ENCODE measurements around the gene L3MBTL3. TPM values are rescaled to one million over a fixed set of nuclear protein-coding genes. Genes with fewer than 3 reads are reported as not detected.

L3MBTL3 gene
- total and polyA plus RNA-seq, 2 experiments from 2014 or later: 8.7 to 11.2 TPM

- TF ChIP-seq, protein P1, sequence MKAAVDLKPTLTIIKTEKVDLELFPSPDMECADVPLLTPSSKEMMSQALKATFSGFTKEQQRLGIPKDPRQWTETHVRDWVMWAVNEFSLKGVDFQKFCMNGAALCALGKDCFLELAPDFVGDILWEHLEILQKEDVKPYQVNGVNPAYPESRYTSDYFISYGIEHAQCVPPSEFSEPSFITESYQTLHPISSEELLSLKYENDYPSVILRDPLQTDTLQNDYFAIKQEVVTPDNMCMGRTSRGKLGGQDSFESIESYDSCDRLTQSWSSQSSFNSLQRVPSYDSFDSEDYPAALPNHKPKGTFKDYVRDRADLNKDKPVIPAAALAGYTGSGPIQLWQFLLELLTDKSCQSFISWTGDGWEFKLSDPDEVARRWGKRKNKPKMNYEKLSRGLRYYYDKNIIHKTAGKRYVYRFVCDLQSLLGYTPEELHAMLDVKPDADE (IDR thresholded peaks at IDR 0.05): no peak
- TF ChIP-seq ZNF114 (CRISPR knock-in tag; IDR thresholded peaks at IDR 0.05) (no peak), EZH2 (IDR thresholded peaks at IDR 0.05; ENCODE audit: low read depth, unreplicated experiment) (no peak)
Observed at GRCh38 chr6:130098317-130098716, 79.9 kb downstream of the L3MBTL3 start (continued).

DNA sequence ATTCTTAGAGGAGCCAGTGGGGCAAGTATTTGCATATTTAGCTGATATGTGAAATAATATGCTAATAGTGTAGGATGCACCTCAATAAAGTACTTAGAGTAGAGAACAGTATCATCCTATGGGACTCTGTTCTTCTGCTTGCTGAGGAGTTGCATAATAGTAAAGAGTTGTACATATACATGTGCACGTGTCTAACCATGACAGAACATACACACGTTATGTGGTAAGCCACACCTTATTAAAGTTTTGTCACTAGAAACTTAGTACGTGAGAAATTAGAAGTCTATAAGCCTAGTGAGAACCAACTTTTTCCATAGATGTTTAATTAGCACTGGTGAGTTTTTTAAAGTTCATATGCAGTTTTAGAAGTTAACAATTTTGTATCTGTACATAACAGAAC, 80.7 kb downstream of the L3MBTL3 start:
- Histone ChIP-seq H3K27ac (ENCODE audit: low read depth) (no peak overlapping the region), H3K79me2 (replicated peaks; ENCODE audit: insufficient read depth) (no peaks in the 10 kb centered on the region), H3K9me2 (ENCODE audit: insufficient read depth) (0 out of 2 replicates have a peak, but pooled peaks cover 5% of the 10 kb centered on the region), H4K20me1 (replicated peaks; ENCODE audit: insufficient read depth) (no peaks in the 10 kb centered on the region), H3K4me3 (no peak overlapping the region), H3K36me3 (ENCODE audit: insufficient read depth) (no peaks in the 10 kb centered on the region), H3K4me2 (no peak overlapping the region), H2AFZ (no peak overlapping the region), H3K27me3 (ENCODE audit: insufficient read depth) (no peaks in the 10 kb centered on the region), H3F3A (replicated peaks; ENCODE audit: low read depth) (no peaks in the 10 kb centered on the region), H3K4me1 (ENCODE audit: insufficient read depth) (no peaks in the 10 kb centered on the region)
- Mint-ChIP-seq H3K4me1 (no peaks in the 10 kb centered on the region), H3K27ac (no peak overlapping the region), H3K36me3 (ENCODE audit: low read depth) (peaks cover 8% of the 10 kb centered on the region), H3K9me3 (no peaks in the 10 kb centered on the region), H3K4me3 (no peak overlapping the region), H3K27me3 (ENCODE audit: insufficient read depth, low read depth, poor library complexity) (peaks cover 1% of the 10 kb centered on the region)
- ATAC-seq (no peak), DNase-seq (ENCODE audit: low spot score) (no peak)
- TF ChIP-seq CREB1 (CRISPR knock-in tag; IDR thresholded peaks at IDR 0.05; ENCODE audit: low read depth) (no peak), ZNF331 (CRISPR knock-in tag; IDR thresholded peaks at IDR 0.05; ENCODE audit: low read depth) (no peak), REST (IDR thresholded peaks at IDR 0.05; ENCODE audit: unreplicated experiment) (no peak), EZH2phosphoT487 (IDR thresholded peaks at IDR 0.05; ENCODE audit: unreplicated experiment) (no peak), CTCF (conservative IDR thresholded peaks at IDR 0.05; ENCODE audit: low read depth in 2 of 2) (no peak), ZNF114 (CRISPR knock-in tag; IDR thresholded peaks at IDR 0.05) (no peak), NANOG (IDR thresholded peaks at IDR 0.05; ENCODE audit: borderline replicate concordance) (no peak), ZNF462 (CRISPR knock-in tag; IDR thresholded peaks at IDR 0.05) (no peak), JUNB (IDR thresholded peaks at IDR 0.05; ENCODE audit: unreplicated experiment) (no peak), EZH2 (IDR thresholded peaks at IDR 0.05; ENCODE audit: low read depth, unreplicated experiment) (no peak)
- TF ChIP-seq, protein P1 (IDR thresholded peaks at IDR 0.05): no peak

Data from GM23338 (cell line).